ENCODE measurements around the gene CLSTN2. TPM values are rescaled to one million over a fixed set of nuclear protein-coding genes. Genes with fewer than 3 reads are reported as not detected.

Gene CLSTN2
- total and polyA plus RNA-seq, 4 donors: 0.09 to 2.2 (median 0.55) TPM

- no peaks in the 10 kb centered on the region for H3K36me3 ChIP-seq (ENCODE audit: control insufficient read depth in 4 of 4, insufficient read depth in 3 of 4, low read depth in 1 of 4, low read length in 3 of 4)
- TF ChIP-seq RXRA (IDR thresholded peaks at IDR 0.05) (no peak), RAD21 (IDR thresholded peaks at IDR 0.05) (no peak), TAF1 (conservative IDR thresholded peaks at IDR 0.05) (no peak), REST (IDR thresholded peaks at IDR 0.05) (no peak), HNF4G (IDR thresholded peaks at IDR 0.05) (no peak), FOXA1 (IDR thresholded peaks at IDR 0.05) (no peak)
- no peaks in the 10 kb centered on the region for H3K9me3 ChIP-seq (ENCODE audit: control insufficient read depth in 4 of 4, low read length in 3 of 4)
- no peaks in the 10 kb centered on the region for H3K27me3 ChIP-seq (ENCODE audit: control insufficient read depth in 4 of 4, insufficient read depth in 4 of 4, low read length in 3 of 4)
- H3K4me1 ChIP-seq (ENCODE audit: control insufficient read depth in 4 of 4, insufficient read depth in 4 of 4, low read length in 3 of 4): no peaks in the 10 kb centered on the region
- no peak overlapping the region for H3K9ac ChIP-seq (ENCODE audit: low read depth in 1 of 2, low read length in 2 of 2)
- DNase-seq (ENCODE audit: low spot score): no peak
- no peak overlapping the region for H3K4me3 ChIP-seq (ENCODE audit: low read depth in 1 of 3, low read length in 3 of 3)
- H3K27ac ChIP-seq (ENCODE audit: low read depth in 1 of 2, low read length in 2 of 2): no peak overlapping the region
Observed at GRCh38 chr3:140146668-140147067, 211.7 kb downstream of the CLSTN2 start.

GRCh38 chr3:140147965-140148490 lies 213.0 kb downstream of the CLSTN2 start:
- TF ChIP-seq FOXA1 (IDR thresholded peaks at IDR 0.05) (no peak), NR2F2 (IDR thresholded peaks at IDR 0.05) (no peak), HNF4G (IDR thresholded peaks at IDR 0.05) (no peak)
- no peak overlapping the region for H3K27ac ChIP-seq (ENCODE audit: low read depth in 1 of 2, low read length in 2 of 2)
- no peak overlapping the region for H3K9ac ChIP-seq (ENCODE audit: low read depth in 1 of 2, low read length in 2 of 2)
- no peaks in the 10 kb centered on the region for H3K9me3 ChIP-seq (ENCODE audit: control insufficient read depth in 4 of 4, low read length in 3 of 4)
- H3K4me3 ChIP-seq (ENCODE audit: low read depth in 1 of 3, low read length in 3 of 3): no peak overlapping the region
- DNase-seq (ENCODE audit: low spot score): no peak
- no peaks in the 10 kb centered on the region for H3K4me1 ChIP-seq (ENCODE audit: control insufficient read depth in 4 of 4, insufficient read depth in 4 of 4, low read length in 3 of 4)
- WGBS: 89% methylated on average over 4 of the region's 4 CpGs
- H3K27me3 ChIP-seq (ENCODE audit: control insufficient read depth in 4 of 4, insufficient read depth in 4 of 4, low read length in 3 of 4): no peaks in the 10 kb centered on the region
- no peaks in the 10 kb centered on the region for H3K36me3 ChIP-seq (ENCODE audit: control insufficient read depth in 4 of 4, insufficient read depth in 3 of 4, low read depth in 1 of 4, low read length in 3 of 4)

- Histone ChIP-seq H3K4me3 (ENCODE audit: low read depth in 1 of 3, low read length in 3 of 3) (no peak overlapping the region), H3K9ac (ENCODE audit: low read depth in 1 of 2, low read length in 2 of 2) (no peak overlapping the region), H3K36me3 (ENCODE audit: control insufficient read depth in 4 of 4, insufficient read depth in 3 of 4, low read depth in 1 of 4, low read length in 3 of 4) (no peaks in the 10 kb centered on the region), H3K4me1 (ENCODE audit: control insufficient read depth in 4 of 4, insufficient read depth in 4 of 4, low read length in 3 of 4) (no peaks in the 10 kb centered on the region), H3K27me3 (ENCODE audit: control insufficient read depth in 4 of 4, insufficient read depth in 4 of 4, low read length in 3 of 4) (no peaks in the 10 kb centered on the region), H3K27ac (ENCODE audit: low read depth in 1 of 2, low read length in 2 of 2) (no peak overlapping the region), H3K9me3 (ENCODE audit: control insufficient read depth in 4 of 4, low read length in 3 of 4) (no peaks in the 10 kb centered on the region)
- 80% methylated on average over 3 of the region's 3 CpGs for WGBS
- no peak for DNase-seq (ENCODE audit: low spot score)
- TF ChIP-seq TAF1 (conservative IDR thresholded peaks at IDR 0.05): no peak
- TF ChIP-seq GABPA (IDR thresholded peaks at IDR 0.05 in 1 of 2, conservative IDR thresholded peaks at IDR 0.05 in 1 of 2): no peak
- no peak for TF ChIP-seq CTCF (IDR thresholded peaks at IDR 0.05; ENCODE audit: low read depth, low read length, missing input control)
- no peak for TF ChIP-seq NR2F2 (IDR thresholded peaks at IDR 0.05)
- TF ChIP-seq YY1 (IDR thresholded peaks at IDR 0.05): no peak
- TF ChIP-seq, protein P1, sequence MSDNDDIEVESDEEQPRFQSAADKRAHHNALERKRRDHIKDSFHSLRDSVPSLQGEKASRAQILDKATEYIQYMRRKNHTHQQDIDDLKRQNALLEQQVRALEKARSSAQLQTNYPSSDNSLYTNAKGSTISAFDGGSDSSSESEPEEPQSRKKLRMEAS (IDR thresholded peaks at IDR 0.05): no peak
- no peak for TF ChIP-seq JUND (IDR thresholded peaks at IDR 0.05)
- no peak for TF ChIP-seq FOXA1 (IDR thresholded peaks at IDR 0.05)
- no peak for TF ChIP-seq SP1 (IDR thresholded peaks at IDR 0.05)
- TF ChIP-seq RAD21 (IDR thresholded peaks at IDR 0.05): no peak
- TF ChIP-seq REST (IDR thresholded peaks at IDR 0.05): no peak
- TF ChIP-seq HNF4A (conservative IDR thresholded peaks at IDR 0.05): no peak
Observed at GRCh38 chr3:140148824-140149390, 213.9 kb downstream of the CLSTN2 start.
